PFSK-1 (cell line): ENCODE results near the gene NCLN.

Source experiments
- POLR2AphosphoS5 ChIP-seq: IDR thresholded peaks from 2 replicates; pipeline ENCODE4 v1.6.1; 2012; ENCODE audit warnings: low read depth, mild to moderate bottlenecking, control low read depth, low read length, moderate library complexity
- REST ChIP-seq, 2 experiments: IDR thresholded peaks; 2 replicates each; pipeline versions ENCODE4 v1.6.1 to v1.8.0; 2011 to 2012; ENCODE audit warnings: low read depth in 2 of 2, low read length in 2 of 2, control low read depth in 1 of 2, inconsistent platforms in 1 of 2, mild to moderate bottlenecking in 1 of 2, moderate library complexity in 1 of 2; ENCODE audit not compliant: insufficient read depth in 1 of 2

- TF ChIP-seq POLR2AphosphoS5 (no peak), REST (IDR thresholded peaks at IDR 0.05; ENCODE audit: insufficient read depth in 1 of 2, low read depth in 2 of 2, low read length in 2 of 2) (no peak)
Measured at GRCh38 chr19:3203805-3204645, 18.3 kb downstream of the NCLN start.
